ENCODE data around the gene ZSWIM5. TPM values are rescaled to one million over a fixed set of nuclear protein-coding genes. Genes with fewer than 3 reads are reported as not detected.

Gene ZSWIM5
- total RNA-seq, 1 experiment from 2014 or later, result 2.2 TPM

DNA sequence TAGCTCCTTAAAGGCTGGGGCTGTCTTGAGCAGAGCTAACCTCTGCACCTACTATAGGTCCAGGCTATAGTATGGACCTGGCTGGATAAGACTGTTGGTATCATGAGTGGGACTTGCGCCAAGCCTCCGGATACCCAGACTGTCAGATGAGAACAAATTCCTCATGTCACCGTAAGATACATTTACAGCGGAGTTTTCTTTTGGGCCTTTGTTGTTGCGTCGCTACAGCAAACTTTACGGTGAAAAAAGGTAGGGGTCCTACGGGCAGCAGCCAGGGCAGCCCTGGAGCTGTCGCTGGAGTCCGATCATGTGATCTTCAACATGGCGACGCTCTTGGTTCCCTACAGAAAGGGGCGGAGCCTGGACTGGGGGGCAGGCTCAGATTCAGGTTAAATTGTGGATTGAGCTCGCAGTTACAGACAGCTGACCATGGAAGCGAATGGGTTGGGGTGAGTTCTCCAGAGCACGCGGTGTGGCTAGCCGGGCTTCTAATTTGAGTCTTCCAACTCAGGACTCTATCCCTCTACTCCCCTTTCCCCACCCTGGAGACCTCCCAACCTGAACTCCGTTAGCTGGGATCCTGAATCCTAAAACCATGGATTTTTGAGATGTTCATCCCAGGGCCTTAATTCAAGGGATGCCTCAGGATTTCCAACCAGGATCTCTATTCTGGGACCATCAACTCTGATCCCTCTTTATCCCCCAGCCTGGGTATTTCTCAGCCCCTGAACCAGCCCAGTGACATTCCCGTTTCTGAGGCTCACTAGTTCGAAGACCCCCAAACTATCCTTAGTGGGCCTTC lies 194.4 kb downstream of the ZSWIM5 start, which contains the start of gene UROD (continued):
- TF ChIP-seq FOXP4 (CRISPR knock-in tag; IDR thresholded peaks at IDR 0.05), result 0 out of 2 replicates have a peak, but pooled peaks have one; percentile 30
- no peak for TF ChIP-seq MYBL2 (CRISPR knock-in tag; IDR thresholded peaks at IDR 0.05)
- TF ChIP-seq OVOL2 (CRISPR knock-in tag; IDR thresholded peaks at IDR 0.05; ENCODE audit: borderline replicate concordance), result no peak
- no peak for TF ChIP-seq RELA (CRISPR knock-in tag; IDR thresholded peaks at IDR 0.05; ENCODE audit: borderline replicate concordance)
- peak; percentile 20; the same call in 1 of the 2 replicates for TF ChIP-seq ARID4B (CRISPR knock-in tag; IDR thresholded peaks at IDR 0.05; ENCODE audit: borderline replicate concordance)
- TF ChIP-seq KAT7 (CRISPR knock-in tag; IDR thresholded peaks at IDR 0.05; ENCODE audit: borderline replicate concordance), result no peak
- no peak for TF ChIP-seq ZNF671 (CRISPR knock-in tag; IDR thresholded peaks at IDR 0.05)
- no peak for TF ChIP-seq ZNF219 (CRISPR knock-in tag; IDR thresholded peaks at IDR 0.05; ENCODE audit: borderline replicate concordance)
- TF ChIP-seq, protein P1, sequence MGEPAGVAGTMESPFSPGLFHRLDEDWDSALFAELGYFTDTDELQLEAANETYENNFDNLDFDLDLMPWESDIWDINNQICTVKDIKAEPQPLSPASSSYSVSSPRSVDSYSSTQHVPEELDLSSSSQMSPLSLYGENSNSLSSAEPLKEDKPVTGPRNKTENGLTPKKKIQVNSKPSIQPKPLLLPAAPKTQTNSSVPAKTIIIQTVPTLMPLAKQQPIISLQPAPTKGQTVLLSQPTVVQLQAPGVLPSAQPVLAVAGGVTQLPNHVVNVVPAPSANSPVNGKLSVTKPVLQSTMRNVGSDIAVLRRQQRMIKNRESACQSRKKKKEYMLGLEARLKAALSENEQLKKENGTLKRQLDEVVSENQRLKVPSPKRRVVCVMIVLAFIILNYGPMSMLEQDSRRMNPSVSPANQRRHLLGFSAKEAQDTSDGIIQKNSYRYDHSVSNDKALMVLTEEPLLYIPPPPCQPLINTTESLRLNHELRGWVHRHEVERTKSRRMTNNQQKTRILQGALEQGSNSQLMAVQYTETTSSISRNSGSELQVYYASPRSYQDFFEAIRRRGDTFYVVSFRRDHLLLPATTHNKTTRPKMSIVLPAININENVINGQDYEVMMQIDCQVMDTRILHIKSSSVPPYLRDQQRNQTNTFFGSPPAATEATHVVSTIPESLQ (CRISPR knock-in tag; IDR thresholded peaks at IDR 0.05), result no peak
- TF ChIP-seq HMGXB4 (CRISPR knock-in tag; IDR thresholded peaks at IDR 0.05), result no peak
- no peak for TF ChIP-seq ZNF138 (CRISPR knock-in tag; conservative IDR thresholded peaks at IDR 0.05)
- TF ChIP-seq, protein P2, sequence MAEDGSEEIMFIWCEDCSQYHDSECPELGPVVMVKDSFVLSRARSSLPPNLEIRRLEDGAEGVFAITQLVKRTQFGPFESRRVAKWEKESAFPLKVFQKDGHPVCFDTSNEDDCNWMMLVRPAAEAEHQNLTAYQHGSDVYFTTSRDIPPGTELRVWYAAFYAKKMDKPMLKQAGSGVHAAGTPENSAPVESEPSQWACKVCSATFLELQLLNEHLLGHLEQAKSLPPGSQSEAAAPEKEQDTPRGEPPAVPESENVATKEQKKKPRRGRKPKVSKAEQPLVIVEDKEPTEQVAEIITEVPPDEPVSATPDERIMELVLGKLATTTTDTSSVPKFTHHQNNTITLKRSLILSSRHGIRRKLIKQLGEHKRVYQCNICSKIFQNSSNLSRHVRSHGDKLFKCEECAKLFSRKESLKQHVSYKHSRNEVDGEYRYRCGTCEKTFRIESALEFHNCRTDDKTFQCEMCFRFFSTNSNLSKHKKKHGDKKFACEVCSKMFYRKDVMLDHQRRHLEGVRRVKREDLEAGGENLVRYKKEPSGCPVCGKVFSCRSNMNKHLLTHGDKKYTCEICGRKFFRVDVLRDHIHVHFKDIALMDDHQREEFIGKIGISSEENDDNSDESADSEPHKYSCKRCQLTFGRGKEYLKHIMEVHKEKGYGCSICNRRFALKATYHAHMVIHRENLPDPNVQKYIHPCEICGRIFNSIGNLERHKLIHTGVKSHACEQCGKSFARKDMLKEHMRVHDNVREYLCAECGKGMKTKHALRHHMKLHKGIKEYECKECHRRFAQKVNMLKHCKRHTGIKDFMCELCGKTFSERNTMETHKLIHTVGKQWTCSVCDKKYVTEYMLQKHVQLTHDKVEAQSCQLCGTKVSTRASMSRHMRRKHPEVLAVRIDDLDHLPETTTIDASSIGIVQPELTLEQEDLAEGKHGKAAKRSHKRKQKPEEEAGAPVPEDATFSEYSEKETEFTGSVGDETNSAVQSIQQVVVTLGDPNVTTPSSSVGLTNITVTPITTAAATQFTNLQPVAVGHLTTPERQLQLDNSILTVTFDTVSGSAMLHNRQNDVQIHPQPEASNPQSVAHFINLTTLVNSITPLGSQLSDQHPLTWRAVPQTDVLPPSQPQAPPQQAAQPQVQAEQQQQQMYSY (CRISPR knock-in tag; IDR thresholded peaks at IDR 0.05), result no peak
- no peak for TF ChIP-seq ERG (CRISPR knock-in tag; IDR thresholded peaks at IDR 0.05)
- TF ChIP-seq GTF2I (CRISPR knock-in tag; conservative IDR thresholded peaks at IDR 0.05), result no peak
- no peak for TF ChIP-seq HMGA2 (CRISPR knock-in tag; IDR thresholded peaks at IDR 0.05)
- TF ChIP-seq SP1 (CRISPR knock-in tag; conservative IDR thresholded peaks at IDR 0.05), result peak; percentile 91
- peak; percentile 54; the same call in 1 of the 2 replicates for TF ChIP-seq ETV6 (CRISPR knock-in tag; IDR thresholded peaks at IDR 0.05)
- TF ChIP-seq CBFB (CRISPR knock-in tag; IDR thresholded peaks at IDR 0.05; ENCODE audit: low read depth), result no peak
- no peak for TF ChIP-seq MLX (CRISPR knock-in tag; IDR thresholded peaks at IDR 0.05)
- TF ChIP-seq, protein P3, sequence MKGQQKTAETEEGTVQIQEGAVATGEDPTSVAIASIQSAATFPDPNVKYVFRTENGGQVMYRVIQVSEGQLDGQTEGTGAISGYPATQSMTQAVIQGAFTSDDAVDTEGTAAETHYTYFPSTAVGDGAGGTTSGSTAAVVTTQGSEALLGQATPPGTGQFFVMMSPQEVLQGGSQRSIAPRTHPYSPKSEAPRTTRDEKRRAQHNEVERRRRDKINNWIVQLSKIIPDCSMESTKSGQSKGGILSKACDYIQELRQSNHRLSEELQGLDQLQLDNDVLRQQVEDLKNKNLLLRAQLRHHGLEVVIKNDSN (CRISPR knock-in tag; IDR thresholded peaks at IDR 0.05), result peak; percentile 97
- TF ChIP-seq ZBTB21 (CRISPR knock-in tag; IDR thresholded peaks at IDR 0.05; ENCODE audit: borderline replicate concordance), result no peak

All from WTC11 (cell line).